Endometrial microvascular endothelial cells (primary cell): ENCODE data around the gene ANKRD27. TPM values are rescaled to one million over a fixed set of nuclear protein-coding genes. Genes with fewer than 3 reads are reported as not detected.
"Not testable (repeated sequence)": the region's sequence is repeated elsewhere in the genome, so short reads cannot be mapped to it uniquely, and the experiment has no call there.

Experiments
- in situ Hi-C: cut with HindIII; loops from 2 replicates; pipeline ENCODE4 v1.10.0; 2017; ENCODE audit warnings: low sequenced_read_pairs, low pct_unique_long_range_greater_than_20kb; ENCODE audit errors: inconsistent ontology term
- total RNA-seq: library from RNA; depleted of rRNA; stranded (reverse); fragments of >200 nt; gene quantifications from one replicate; pipeline ENCODE4 v1.2.3, GENCODE V29; 2015; ENCODE audit errors: inconsistent ontology term

Gene ANKRD27
- total RNA-seq, result 34.8 TPM

DNA sequence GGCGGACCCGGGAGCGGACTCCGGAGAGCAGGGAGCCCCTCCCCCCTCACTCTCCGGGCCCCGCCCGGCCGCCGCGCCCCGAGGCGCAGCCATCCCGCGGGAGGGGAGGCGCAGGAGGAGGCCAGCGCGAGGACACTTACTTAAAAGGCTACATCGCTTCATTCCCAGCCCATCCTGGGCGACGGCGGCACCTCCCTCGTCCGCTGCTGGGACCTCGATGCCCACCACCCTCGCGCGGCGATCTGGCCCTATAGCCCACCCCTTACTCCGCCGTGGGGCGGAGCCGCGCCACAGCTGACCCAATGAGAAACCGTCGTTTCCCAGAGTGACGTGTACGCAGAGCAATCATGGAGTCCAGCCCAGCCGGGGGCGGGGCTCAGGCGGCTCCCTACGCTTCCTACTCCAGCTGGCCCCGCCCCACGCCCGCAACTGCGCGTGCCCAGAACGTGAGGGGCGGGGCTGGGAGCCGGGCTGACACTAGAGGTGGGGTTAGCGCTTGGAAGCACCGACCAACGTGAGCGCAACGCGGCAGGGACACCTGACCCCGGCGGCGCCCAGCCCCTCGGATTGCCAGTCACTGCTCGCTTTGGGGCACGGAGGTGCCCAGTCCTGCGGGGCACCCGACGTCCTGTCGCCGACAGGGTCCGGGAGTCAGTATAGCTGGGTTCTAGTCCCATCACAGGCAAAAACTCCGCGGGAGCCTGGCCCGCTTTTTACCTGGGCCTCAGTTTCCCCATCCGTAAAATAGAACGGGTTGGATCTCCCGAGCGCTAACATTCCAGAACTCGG, at the start of gene ANKRD27:
ANKRD27 (minus strand) TSS at position 250 of the 789 bp plus-strand sequence. CDS start 16,165 bp downstream, outside the sequence.
- in situ Hi-C loops, result no loop called here

DNA sequence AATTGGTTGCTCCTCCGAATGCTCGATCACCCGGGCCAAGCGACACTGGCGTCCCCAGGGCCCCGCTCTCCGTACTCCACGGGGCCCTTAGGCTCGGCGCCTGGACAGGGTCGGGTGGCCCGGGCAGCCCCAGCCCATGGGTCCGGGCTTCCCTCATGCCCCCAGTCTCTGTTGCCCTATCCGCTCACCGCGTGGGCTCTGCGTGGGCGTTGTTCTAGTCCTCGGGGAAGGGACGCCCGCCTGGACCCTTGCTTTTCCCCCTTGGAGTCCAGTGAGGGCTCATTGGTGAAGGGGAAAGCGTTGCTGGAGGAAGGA, 45.9 kb upstream of the ANKRD27 start:
- in situ Hi-C loops, result no loop called here

DNA sequence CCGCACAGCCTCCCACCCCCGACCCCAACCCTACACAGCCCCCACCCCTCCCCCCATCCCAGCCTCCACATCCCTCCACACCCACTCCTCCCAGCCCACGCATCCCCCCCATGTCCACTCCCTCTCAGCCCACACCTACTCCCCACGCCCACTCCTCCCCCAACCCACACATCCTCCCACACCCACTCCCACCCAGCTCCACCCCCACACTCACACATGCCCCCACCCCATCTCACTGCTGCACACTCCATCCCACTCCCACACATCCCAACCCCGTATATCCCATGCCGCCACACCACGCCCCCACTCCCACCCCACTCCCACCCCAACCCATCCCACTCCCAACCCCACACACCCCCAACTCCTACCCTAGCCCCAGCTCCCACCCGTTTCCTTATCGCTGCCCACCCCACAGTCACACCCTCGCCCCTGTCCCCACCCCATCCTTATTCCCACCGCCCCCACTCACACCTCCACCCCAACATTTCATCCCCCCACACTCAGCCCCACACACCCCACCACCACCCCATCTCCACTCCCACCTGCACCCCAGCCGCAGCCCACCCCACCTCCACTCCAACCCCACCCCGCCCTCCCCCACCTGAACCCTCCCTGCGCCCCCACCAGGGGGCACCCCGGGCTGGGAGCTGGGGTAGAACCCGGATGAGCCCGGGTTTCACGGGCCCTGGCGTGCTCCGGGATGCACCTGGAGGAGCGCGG, 45.4 kb upstream of the ANKRD27 start:
- in situ Hi-C loops, result no loop called here

DNA sequence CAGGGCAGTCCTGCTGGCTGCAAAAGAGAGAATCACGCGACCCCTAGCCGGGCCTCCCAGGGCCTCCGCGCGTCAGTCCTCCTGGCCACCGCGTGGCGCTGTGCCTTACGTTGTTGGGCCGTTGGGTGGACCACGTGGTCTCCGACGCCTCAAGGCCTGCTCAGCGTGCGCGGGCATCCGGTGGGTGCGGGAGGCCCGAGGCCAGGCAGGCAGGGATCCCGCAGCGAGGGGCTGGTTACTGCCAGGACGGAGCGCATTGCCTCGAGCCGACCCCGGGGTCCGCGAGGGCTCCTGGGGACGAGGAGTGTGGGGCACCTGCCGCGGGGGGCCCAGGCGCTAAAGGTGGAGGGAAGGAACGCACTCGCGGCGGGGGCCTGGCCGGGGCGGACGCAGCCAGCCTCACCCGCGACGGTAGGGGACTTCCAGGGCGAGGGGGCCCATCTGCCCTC, 44.7 kb upstream of the ANKRD27 start, which contains the start of gene TDRD12:
TDRD12 (plus strand) TSS at position 157 of the 449 bp plus-strand sequence. CDS start 306 bp downstream, outside the sequence.
- in situ Hi-C loops, result no loop called here

DNA sequence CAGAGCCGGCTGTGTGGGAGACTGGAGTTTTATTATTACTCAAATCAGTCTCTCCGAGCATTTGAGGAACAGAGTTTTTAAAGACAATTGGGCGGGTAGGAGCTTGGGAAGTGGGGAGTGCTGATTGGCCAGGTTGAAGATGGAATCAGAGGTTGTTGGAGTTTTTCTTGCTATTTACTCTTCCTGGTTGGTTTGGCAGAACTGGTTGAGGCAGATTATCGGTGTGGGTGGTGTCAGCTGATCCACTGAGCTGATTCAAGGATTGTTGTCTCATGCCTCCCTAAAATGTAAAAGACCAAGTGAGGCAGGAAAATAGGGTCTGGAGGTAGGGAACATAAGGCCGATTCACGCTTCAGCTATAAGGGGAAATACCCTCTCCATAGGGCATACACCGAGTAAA, 43.3 kb upstream of the ANKRD27 start:
- in situ Hi-C loops, result no loop called here

DNA sequence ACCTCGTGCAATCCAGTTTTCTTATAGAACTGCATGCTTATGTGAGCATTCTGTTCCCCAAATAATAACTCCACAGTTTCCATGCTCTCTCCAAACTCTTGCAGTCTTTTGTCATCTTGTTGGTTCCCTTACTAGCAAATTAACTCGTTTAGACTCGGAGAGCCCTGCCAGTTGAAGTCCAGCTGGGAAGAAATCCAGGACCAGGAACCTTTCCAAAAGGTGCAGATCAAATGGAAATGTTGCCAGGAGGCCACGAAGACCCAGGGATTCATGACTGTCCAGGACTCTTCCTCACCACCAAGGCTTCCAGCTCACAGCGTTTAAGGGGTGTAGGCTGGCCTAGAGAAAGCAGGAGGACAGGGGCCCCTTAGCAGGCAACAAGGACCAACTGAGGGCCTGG, 42.5 kb upstream of the ANKRD27 start:
- in situ Hi-C loops, result no loop called here

DNA sequence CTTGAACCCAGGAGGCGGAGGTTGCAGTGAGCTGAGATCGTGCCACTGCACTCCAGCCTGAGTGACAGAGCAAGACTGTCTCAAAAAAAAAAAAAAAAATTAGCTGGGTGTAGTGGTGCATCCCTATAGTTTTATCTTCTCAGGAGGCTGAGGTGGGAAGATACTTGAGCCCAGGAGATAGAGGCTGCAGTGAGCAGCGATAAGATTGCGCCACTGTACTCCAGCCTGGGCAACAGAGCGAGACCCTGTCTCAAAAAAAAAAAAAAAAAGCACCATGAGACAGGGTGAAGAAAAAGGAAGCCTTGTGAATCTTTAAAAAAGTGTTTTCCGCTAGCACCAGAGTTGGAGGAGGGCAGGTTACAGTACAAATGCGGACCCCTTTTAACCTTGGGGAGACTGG, 41.2 kb upstream of the ANKRD27 start:
- in situ Hi-C loops, result not testable (repeated sequence)

DNA sequence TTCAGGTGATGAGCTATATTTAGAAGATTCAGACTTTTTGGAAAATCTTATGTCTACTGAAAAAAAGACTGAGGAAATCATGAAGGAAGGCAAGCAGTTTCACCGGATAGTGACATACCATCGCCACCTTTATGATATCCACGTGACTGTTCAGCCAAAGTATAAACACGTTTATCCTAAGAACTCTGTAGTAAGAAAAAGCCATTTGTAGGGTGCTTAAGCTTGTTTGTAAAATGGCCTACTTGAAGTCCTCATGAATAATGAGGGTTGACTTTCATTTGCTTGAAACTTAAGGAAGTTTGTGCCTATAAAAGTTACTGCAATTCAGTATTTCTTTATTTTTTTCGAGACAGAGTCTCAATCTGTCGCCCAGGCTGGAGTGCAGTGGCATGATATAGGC, 36.8 kb upstream of the ANKRD27 start:
- in situ Hi-C loops, result no loop called here

DNA sequence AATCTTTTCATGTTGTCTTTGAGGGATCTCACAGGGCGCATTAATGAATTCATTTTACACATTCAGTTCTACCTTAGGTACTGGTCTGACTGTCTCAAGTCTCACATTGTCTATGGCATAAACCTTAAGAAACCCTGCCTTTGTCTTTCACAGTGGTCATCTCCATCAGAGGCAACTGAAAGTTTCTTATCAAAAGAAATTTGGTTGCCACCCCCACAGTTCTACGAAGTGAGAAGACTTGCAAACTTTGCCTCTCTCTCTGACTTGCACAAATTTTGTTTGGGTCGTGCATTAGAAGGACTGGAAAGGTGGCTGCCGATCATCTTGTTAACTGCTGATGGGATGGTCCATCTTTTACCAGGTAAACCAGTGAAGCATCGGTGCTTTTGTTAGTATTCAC, 34.1 kb upstream of the ANKRD27 start:
- in situ Hi-C loops, result no loop called here

DNA sequence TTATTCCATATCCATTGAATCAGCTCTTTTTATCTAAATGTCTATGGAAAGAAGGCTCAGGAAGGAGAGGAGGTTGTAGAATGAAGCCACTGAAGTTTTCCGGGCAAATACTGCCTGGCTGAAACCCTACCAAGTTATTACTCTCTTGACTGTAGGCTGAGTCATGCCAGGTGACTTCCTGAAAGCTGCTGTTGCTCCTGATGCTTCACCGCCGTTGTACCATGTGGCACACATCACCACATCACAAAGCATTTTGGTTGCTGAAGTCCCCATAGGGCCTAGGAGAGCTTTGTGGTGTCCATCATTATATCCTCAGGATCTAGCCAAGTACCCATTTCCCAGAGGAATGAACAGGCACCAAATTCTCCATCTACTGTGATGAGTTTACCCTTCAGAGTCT, 33.5 kb upstream of the ANKRD27 start:
- in situ Hi-C loops, result no loop called here

DNA sequence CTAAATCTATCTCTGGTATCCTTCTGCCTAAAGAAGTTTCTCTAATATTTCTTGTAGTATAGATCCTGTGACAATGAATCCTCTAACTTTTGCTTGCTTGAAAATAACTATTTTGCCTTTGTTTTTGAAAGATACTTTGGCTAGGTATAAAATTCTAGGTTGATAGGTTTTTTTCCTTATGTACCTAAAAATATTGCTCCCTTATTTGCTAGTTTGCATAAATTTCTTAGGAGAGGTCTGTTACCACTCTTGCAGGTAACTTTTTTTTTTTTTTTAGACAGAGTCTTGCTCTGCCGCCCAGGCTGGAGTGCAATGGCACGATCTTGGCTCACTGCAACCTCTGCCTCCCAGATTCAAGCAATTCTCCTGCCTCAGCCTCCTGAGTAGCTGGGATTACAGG, 29.0 kb upstream of the ANKRD27 start:
- in situ Hi-C loops, result not testable (repeated sequence)

DNA sequence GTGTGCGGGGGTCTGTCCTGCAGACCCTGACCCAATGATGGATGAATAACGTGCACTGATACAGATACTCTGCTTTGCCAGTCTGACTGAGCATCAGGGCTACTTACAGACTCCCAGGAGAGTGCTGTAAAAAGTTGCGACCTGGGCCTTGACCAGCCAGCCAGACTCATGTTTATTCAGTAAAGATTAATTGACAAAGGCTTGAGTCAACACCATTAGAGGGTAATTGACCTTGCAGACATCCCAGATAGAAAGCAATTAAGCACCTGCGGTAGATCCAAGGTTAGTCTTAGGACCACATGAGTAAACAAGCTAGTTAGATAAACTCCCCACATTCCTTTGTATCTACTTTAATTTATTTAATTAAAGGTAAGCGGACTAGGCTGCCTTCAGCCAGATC, 27.0 kb upstream of the ANKRD27 start:
- in situ Hi-C loops, result no loop called here

DNA sequence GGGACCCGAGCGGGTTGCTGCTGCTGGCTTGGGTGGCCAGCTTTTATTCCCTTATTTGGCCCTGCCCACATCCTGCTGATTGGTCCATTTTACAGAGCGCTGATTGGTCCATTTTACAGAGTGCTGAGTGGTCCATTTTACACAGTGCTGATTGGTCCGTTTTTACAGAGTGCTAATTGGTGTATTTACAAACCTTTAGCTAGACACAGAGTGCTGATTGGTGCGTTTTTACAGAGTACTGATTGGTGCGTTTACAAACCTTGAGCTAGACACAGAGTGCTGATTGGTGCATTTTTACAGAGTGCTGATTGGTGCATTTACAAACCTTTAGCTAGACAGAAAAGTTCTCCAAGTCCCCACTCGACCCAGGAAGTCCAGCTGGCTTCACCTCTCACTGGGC, 25.1 kb upstream of the ANKRD27 start:
- in situ Hi-C loops, result not testable (repeated sequence)

DNA sequence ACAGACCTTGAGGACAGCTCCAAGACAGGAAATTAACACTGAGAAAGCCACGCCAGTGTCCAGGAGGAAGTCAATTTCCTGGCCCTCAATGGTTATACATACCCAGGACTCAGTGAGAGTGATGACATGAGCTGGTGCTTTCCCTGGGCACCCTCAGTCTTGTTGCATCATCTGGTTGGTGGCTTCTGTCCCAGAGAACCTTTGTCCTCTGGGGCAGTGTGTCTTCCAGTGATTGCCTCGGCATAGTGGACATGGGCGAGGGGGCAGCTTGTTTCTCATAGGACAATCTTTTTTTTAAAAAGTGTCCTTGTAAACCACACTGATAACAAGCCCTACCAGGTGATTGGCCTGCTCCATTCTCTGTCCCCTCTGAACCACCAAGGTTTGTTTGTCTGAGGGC, 21.8 kb upstream of the ANKRD27 start:
- in situ Hi-C loops, result not testable (repeated sequence)

DNA sequence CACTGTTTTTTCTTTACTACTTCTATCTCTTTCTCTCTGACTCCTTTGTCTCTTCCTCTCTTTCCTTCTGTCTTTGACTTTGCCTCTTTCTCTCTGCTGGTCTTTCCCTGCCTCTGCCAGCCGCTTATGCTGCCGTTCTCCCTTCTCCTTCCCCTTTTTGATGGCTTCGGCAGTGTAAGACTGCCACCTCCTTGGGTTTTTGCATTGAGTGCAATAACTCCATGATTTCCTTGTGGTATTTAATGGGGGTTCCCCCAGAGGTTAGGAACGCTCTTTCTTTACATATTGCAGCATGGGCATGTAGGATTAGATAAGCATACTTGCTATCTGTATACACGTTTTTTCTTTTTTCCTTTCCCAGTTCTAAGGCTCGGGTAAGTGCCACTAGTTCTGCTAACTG, 20.5 kb upstream of the ANKRD27 start:
- in situ Hi-C loops, result not testable (repeated sequence)

DNA sequence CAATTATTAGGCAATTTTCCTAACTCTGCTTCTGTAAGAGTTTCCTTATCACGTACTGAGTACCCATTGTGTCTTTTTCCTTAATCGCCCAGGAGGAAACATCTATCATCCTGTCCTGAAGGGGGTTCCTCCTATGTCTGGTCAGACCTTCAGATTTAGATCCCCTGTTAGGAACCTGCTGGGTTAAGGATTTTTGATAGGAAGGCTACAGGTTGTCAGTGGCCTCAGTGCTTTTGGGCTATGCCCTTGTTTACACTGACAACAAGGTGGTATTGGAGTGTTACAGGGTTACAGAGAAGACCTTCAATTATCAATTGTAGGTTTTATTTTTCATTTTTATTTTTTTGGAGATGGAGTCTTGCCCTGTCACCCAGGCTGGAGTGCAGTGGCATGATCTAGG, 19.9 kb upstream of the ANKRD27 start:
- in situ Hi-C loops, result not testable (repeated sequence)

DNA sequence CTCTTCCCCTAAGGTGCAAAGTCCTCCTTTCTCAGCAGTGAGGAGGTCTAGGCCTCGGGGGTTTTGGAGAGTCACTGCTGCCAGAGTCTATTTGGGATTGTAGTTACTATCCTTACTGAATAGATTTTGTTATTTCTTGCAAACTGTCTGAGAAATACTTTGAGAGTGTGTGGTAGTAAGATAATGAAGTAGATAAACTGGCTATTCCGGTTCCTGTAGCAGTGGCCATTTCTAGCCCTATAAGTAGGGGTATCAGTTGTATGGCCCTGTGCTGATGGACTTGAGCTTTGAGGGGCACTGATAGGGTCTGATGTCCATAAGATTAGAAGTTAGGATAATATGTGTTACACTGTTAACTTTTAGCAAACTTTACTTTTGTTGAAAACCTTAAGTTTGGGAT, 19.3 kb upstream of the ANKRD27 start:
- in situ Hi-C loops, result not testable (repeated sequence)

DNA sequence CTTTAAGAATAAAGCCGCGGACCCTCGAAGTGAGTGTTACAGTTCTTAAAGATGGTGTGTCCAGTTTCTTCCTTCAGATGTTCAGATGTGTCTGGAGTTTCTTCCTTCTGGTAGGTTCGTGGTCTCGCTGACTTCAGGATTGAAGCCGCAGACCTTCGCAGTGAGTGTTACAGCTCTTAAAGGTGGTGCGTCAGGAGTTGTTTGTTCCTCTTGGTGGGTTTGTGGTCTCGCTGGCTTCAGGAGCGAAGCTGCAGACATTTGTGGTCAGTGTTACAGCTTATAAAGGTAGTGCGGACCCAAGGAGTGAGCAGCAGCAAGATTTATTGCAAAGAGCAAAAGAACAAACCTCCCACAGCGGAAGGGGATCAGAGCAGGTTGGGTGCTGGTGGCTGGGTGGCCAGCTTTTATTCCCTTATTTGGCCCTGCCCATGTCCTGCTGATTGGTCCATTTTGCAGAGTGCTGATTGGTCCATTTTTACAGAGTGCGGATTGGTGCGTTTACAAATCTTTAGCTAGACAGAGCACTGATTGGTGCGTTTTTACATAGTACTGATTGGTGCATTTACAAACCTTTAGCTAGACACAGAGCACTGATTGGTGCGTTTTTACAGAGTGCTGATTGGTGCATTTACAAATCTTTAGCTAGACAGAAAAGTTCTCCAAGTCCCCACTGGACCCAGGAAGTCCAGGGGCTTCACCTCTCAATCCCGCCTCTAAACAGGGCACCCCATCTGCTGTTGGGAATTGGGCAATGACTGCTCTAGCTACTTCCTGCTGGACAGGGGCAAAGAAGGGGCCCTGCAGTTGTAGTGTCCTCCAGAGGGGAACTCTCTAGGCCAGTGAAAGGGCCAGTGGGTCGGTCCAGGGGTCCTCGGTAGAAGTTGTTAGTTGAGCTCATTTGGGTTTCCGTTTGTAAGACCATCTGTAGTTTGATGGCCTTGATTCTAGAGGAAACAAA, 18.4 kb upstream of the ANKRD27 start:
- in situ Hi-C loops, result not testable (repeated sequence)

DNA sequence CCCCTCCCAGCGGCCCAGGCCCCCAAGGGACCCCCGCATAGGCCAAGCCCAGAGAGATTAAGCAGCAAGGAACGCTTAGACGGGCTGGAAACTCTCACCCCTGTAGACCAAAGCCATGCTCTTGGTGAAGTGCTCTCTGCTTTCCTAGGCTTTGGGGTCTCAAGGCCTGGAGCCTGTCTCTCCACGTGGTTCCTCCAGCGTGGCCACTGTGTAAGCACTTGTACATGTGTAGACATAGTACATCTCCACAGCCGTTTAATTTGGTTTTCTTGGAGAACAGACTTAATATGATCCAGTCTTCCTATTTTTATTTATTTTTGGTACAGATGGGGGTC, 17.7 kb upstream of the ANKRD27 start:
- in situ Hi-C loops, result no loop called here
